K562 (cell line): ENCODE results near the gene SOX6. TPM values are rescaled to one million over a fixed set of nuclear protein-coding genes. Genes with fewer than 3 reads are reported as not detected.

Experiments
- C11orf30 ChIP-seq: fragments of 450-650 bp; IDR thresholded peaks from 2 replicates; pipeline ENCODE4 v1.6.1; 2016; ENCODE audit warnings: low read depth, mild to moderate bottlenecking
- CCNT2 ChIP-seq: IDR thresholded peaks from 2 replicates; pipeline ENCODE4 v1.6.1; 2011; ENCODE audit warnings: borderline replicate concordance, low read depth, mild to moderate bottlenecking, moderate library complexity, mixed read lengths, low read length; ENCODE audit not compliant: insufficient read length; ENCODE audit errors: extremely low read depth
- E2F1 ChIP-seq: sonication (generic); formaldehyde crosslinking; IDR thresholded peaks from 2 replicates; pipeline ENCODE4 v1.8.1; 2023; ENCODE audit warnings: mild to moderate bottlenecking, missing genetic modification reagents, moderate library complexity
- FOSL1 ChIP-seq: fragments of 200-800 bp; sonication (Bioruptor generic); conservative IDR thresholded peaks from 2 replicates; pipeline ENCODE4 v1.6.1; 2016; ENCODE audit warnings: missing genetic modification characterization, missing compliant biosample characterization
- FOXJ3 ChIP-seq: sonication (generic); formaldehyde crosslinking; IDR thresholded peaks from 2 replicates; pipeline ENCODE4 v1.4.0; 2020; ENCODE audit warnings: mild to moderate bottlenecking, missing genetic modification reagents
- FOXK2 ChIP-seq, 2 experiments: fragments of 450-650 bp; IDR thresholded peaks in 1 of 2; conservative IDR thresholded peaks in 1 of 2; 2 replicates each; pipeline ENCODE4 v1.6.1; 2016; ENCODE audit warnings: low read depth in 2 of 2, mild to moderate bottlenecking in 1 of 2
- GABPA ChIP-seq: fragments of 200-800 bp; sonication (Bioruptor generic); conservative IDR thresholded peaks from 2 replicates; pipeline ENCODE4 v1.6.1; 2016; ENCODE audit warnings: low read depth, missing genetic modification characterization, missing compliant biosample characterization
- HNRNPLL ChIP-seq: fragments of 200-400 bp; formaldehyde crosslinking; IDR thresholded peaks from 2 replicates; pipeline ENCODE4 v1.6.1; 2017; ENCODE audit warnings: low read length, low read depth, mild to moderate bottlenecking; ENCODE audit not compliant: poor library complexity, severe bottlenecking
- IFI16 ChIP-seq: fragments of 250-450 bp; sonication (Bioruptor Pico); IDR thresholded peaks from 2 replicates; pipeline ENCODE4 v2.1.2; 2022; ENCODE audit warnings: mild to moderate bottlenecking, inconsistent platforms
- MAFG ChIP-seq: fragments of 450-650 bp; conservative IDR thresholded peaks from 2 replicates; pipeline ENCODE4 v1.6.1; 2016; ENCODE audit warnings: missing genetic modification characterization, missing compliant biosample characterization
- NFE2L1 ChIP-seq: fragments of 450-650 bp; IDR thresholded peaks from 2 replicates; pipeline ENCODE4 v1.6.1; 2016; ENCODE audit warnings: missing genetic modification characterization, low read depth, mild to moderate bottlenecking, missing compliant biosample characterization, moderate library complexity, borderline replicate concordance
- NFYB ChIP-seq: IDR thresholded peaks from 2 replicates; pipeline ENCODE4 v1.6.1; 2011; ENCODE audit warnings: mild to moderate bottlenecking, moderate library complexity; ENCODE audit not compliant: insufficient read length; ENCODE audit errors: extremely low read depth
- PHTF2 ChIP-seq: fragments of 250-450 bp; sonication (Bioruptor Pico); IDR thresholded peaks from 2 replicates; pipeline ENCODE4 v1.5.0; 2021; ENCODE audit warnings: mild to moderate bottlenecking
- POLR2AphosphoS2 ChIP-seq: IDR thresholded peaks from 2 replicates; pipeline ENCODE4 v1.6.1; 2012; ENCODE audit warnings: low read length, improper control_type of control experiment
- POU5F1 ChIP-seq: fragments of 150-350 bp; IDR thresholded peaks from 2 replicates; pipeline ENCODE4 v1.6.1; 2014; ENCODE audit warnings: borderline replicate concordance, low read length, low read depth, mild to moderate bottlenecking; ENCODE audit not compliant: partially characterized antibody
- SRF ChIP-seq, 2 experiments: fragments of 250-450, 450-650 bp in 1 of 2; sonication (Bioruptor Pico) in 1 of 2; sonication (generic) in 1 of 2; formaldehyde crosslinking; IDR thresholded peaks; 2 replicates each; pipeline versions ENCODE4 v1.5.0 to v1.5.1; 2020 to 2022; ENCODE audit warnings: mild to moderate bottlenecking in 1 of 2, missing genetic modification reagents in 1 of 2
- TCF7 ChIP-seq: sonication (generic); IDR thresholded peaks from 2 replicates; pipeline ENCODE4 v1.6.1; 2016; ENCODE audit warnings: antibody characterized with exemption, borderline replicate concordance
- TEAD1 ChIP-seq, 2 experiments: fragments of 450-650 bp in 1 of 2; sonication (generic) in 1 of 2; formaldehyde crosslinking; IDR thresholded peaks; 2 replicates each; pipeline versions ENCODE4 v1.4.0 to v1.8.0; 2020 to 2022; ENCODE audit warnings: mild to moderate bottlenecking in 2 of 2, missing genetic modification reagents in 1 of 2
- U2AF2 ChIP-seq: fragments of 200-400 bp; formaldehyde crosslinking; optimal IDR thresholded peaks from 2 replicates; pipeline ENCODE3; 2017; ENCODE audit warnings: low read depth, mild to moderate bottlenecking, low read length
- XRCC4 ChIP-seq: IDR thresholded peaks from one replicate; pipeline ENCODE4 v1.6.1; 2011; ENCODE audit not compliant: insufficient read depth, insufficient read length; ENCODE audit errors: extremely low read depth
- ZBED1 ChIP-seq: IDR thresholded peaks from 2 replicates; pipeline ENCODE4 v1.6.1; 2014
- ZFP1 ChIP-seq: fragments of 450-650 bp; formaldehyde crosslinking; IDR thresholded peaks from 2 replicates; pipeline ENCODE4 v1.4.0; 2020; ENCODE audit warnings: mild to moderate bottlenecking, mixed read lengths
- ZNF398 ChIP-seq: fragments of 250-450 bp; sonication (Bioruptor Pico); IDR thresholded peaks from 2 replicates; pipeline ENCODE4 v1.8.0; 2021; ENCODE audit warnings: moderate library complexity, mild to moderate bottlenecking, inconsistent platforms
- ZNF436 ChIP-seq: fragments of 250-450, 450-650 bp; sonication (Bioruptor Pico); formaldehyde crosslinking; IDR thresholded peaks from 2 replicates; pipeline ENCODE4 v1.7.0; 2020; ENCODE audit warnings: mild to moderate bottlenecking
- polyA plus RNA-seq, 8 experiments: library from polyadenylated mRNA; depleted of rRNA in 4 of 8; stranded (reverse) in 5 of 8; unstranded in 3 of 8; fragments of >200 nt; fragmentation: Nextera tagmentation in 2 of 8; fragmentation: Illumina TruSeq in 1 of 8; extraction: Ambion mirVana in 2 of 8; extraction: Trizol in 1 of 8; gene quantifications; 2 replicates each; pipeline versions ENCODE4 v1.2.1 to v1.2.3, GENCODE V29; 2011 to 2014; ENCODE audit warnings: inconsistent platforms in 1 of 8, missing spikeins in 1 of 8
- total RNA-seq, 7 experiments: library from RNA; depleted of rRNA in 6 of 7; stranded (reverse); fragments of >200 nt in 6 of 7; fragmentation: Illumina TruSeq in 2 of 7; extraction: Trizol in 2 of 7; gene quantifications; 2 replicates each; pipeline versions ENCODE4 v1.2.1 to v1.2.3, GENCODE V29; 2011 to 2021; ENCODE audit warnings: low replicate concordance in 1 of 7

SOX6 gene
- total and polyA plus RNA-seq, 9 of the 15 experiments (the other 6 are each of a cell fraction or from before 2014, with no cell fraction given), result 0.89 to 8.7 (median 5.7) TPM

GRCh38 chr11:16299884-16300782 is 56.2 kb downstream of the SOX6 start (continued):
- TF ChIP-seq TCF7, result no peak
- TF ChIP-seq E2F1 (CRISPR knock-in tag), result no peak
- no peak for TF ChIP-seq ZNF398 (CRISPR knock-in tag)
- no peak for TF ChIP-seq ZFP1 (CRISPR knock-in tag)
- no peak for TF ChIP-seq NFYB
- TF ChIP-seq MAFG (tag), result peak; percentile 58; the same call in 1 of the 2 replicates
- TF ChIP-seq GABPA (tag), result peak; percentile 52; the same call in 1 of the 2 replicates
- no peak for TF ChIP-seq IFI16 (CRISPR knock-in tag)
- TF ChIP-seq U2AF2, result no peak
- TF ChIP-seq ZBED1, result no peak
- no peak for TF ChIP-seq FOXJ3
- no peak for TF ChIP-seq FOSL1 (tag)
- TF ChIP-seq ZNF436, result no peak
- peak; percentile 86 for TF ChIP-seq C11orf30
- TF ChIP-seq NFE2L1 (tag), result no peak
- TF ChIP-seq HNRNPLL, result no peak
- TF ChIP-seq XRCC4, result no peak
- TF ChIP-seq TEAD1 (CRISPR knock-in tag; IDR thresholded peaks at IDR 0.05), result no peak
- no peak for TF ChIP-seq POLR2AphosphoS2
- TF ChIP-seq SRF (CRISPR knock-in tag; IDR thresholded peaks at IDR 0.05), result peak in 1 of 2 experiments; percentile 35; a peak in 1 of 4 replicates
- peak; percentile 69 to 78; a peak in 3 of 4 replicates for TF ChIP-seq FOXK2 (conservative IDR thresholded peaks at IDR 0.05 in 1 of 2, IDR thresholded peaks at IDR 0.05 in 1 of 2; ENCODE audit: low read depth in 2 of 2)
- TF ChIP-seq CCNT2, result no peak
- no peak for TF ChIP-seq POU5F1
- TF ChIP-seq PHTF2 (CRISPR knock-in tag), result no peak
